Liver (tissue), 3 donors: ENCODE measurements around the gene ZNF684.

ENCODE experiments used
- CTCF ChIP-seq: fragments of 150-350 bp; IDR thresholded peaks from 2 replicates; pipeline ENCODE4 v1.5.1; 2017; ENCODE audit warnings: improper control_type of control experiment, low read depth, low read length; ENCODE audit not compliant: missing input control
- RAD21 ChIP-seq, 2 donors: IDR thresholded peaks; 2 replicates each; pipeline ENCODE4 v1.6.1; 2016; ENCODE audit warnings: antibody characterized with exemption in 2 of 2, mild to moderate bottlenecking in 2 of 2
- SP1 ChIP-seq: IDR thresholded peaks from 2 replicates; pipeline ENCODE4 v1.6.1; 2018; ENCODE audit warnings: antibody characterized with exemption, mild to moderate bottlenecking
- TAF1 ChIP-seq: conservative IDR thresholded peaks from 2 replicates; pipeline ENCODE4 v1.6.1; 2016; ENCODE audit warnings: antibody characterized with exemption, mild to moderate bottlenecking
- YY1 ChIP-seq: IDR thresholded peaks from 2 replicates; pipeline ENCODE4 v1.6.1; 2016; ENCODE audit warnings: antibody characterized with exemption, mild to moderate bottlenecking
- ZBTB33 ChIP-seq: IDR thresholded peaks from 2 replicates; pipeline ENCODE4 v1.6.1; 2016; ENCODE audit warnings: antibody characterized with exemption
- TF ChIP-seq, protein P1 (sequence below): IDR thresholded peaks from 2 replicates; pipeline ENCODE4 v1.6.1; 2016; ENCODE audit warnings: antibody characterized with exemption, mild to moderate bottlenecking
- donor health status: healthy.
- donor health status: healthy.

DNA sequence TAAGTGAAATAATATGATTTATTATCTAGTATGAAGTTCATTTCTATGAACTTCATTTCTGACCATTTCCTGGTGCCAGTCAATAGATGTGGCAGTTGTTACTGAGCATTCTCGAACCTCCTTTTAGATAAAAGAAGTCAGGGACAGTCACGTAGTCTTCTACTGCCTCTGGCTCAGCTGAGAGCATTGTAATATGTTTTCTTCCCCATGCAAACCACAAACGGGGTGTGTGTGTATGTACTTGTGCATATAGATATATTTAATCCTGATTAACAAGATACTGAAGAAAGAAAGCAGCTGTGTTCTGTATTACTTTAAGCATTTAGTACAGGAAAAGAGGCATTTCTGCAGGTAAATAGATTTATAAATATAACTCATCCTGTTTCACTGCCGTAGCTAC is 21.6 kb downstream of the ZNF684 start:
- TF ChIP-seq ZBTB33 (no peak), SP1 (no peak), TAF1 (no peak), RAD21 (IDR thresholded peaks at IDR 0.05) (no peak), CTCF (no peak), YY1 (no peak)
- TF ChIP-seq, protein P1, sequence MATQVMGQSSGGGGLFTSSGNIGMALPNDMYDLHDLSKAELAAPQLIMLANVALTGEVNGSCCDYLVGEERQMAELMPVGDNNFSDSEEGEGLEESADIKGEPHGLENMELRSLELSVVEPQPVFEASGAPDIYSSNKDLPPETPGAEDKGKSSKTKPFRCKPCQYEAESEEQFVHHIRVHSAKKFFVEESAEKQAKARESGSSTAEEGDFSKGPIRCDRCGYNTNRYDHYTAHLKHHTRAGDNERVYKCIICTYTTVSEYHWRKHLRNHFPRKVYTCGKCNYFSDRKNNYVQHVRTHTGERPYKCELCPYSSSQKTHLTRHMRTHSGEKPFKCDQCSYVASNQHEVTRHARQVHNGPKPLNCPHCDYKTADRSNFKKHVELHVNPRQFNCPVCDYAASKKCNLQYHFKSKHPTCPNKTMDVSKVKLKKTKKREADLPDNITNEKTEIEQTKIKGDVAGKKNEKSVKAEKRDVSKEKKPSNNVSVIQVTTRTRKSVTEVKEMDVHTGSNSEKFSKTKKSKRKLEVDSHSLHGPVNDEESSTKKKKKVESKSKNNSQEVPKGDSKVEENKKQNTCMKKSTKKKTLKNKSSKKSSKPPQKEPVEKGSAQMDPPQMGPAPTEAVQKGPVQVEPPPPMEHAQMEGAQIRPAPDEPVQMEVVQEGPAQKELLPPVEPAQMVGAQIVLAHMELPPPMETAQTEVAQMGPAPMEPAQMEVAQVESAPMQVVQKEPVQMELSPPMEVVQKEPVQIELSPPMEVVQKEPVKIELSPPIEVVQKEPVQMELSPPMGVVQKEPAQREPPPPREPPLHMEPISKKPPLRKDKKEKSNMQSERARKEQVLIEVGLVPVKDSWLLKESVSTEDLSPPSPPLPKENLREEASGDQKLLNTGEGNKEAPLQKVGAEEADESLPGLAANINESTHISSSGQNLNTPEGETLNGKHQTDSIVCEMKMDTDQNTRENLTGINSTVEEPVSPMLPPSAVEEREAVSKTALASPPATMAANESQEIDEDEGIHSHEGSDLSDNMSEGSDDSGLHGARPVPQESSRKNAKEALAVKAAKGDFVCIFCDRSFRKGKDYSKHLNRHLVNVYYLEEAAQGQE, result no peak
